ENCODE results near the gene PTPRR. TPM values are rescaled to one million over a fixed set of nuclear protein-coding genes. Genes with fewer than 3 reads are reported as not detected.
A peak's percentile ranks its signal among the peaks of the same experiment; 100 is the strongest.

Gene PTPRR
- total RNA-seq, 4 donors from 2014 or later = 0.15 TPM; not detected in 3

DNA sequence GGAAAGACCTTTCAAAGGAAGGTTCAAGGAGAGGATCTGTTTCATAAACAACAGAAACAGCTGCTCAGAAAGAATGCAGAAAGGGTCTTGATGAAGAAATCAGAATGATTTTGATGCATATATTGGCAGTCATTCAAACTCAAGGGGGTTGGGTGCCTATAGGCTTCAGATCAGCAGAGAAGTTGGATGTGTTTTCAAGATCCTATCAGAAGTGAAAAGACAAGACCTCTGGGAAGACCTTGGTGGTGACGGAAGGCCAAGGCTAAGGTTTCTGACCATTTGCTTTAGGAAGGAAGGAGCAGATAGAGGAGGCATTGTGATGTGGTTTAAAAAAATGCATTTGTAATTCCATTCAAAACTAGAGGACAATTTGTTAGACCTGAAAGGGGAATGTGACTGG lies 268.1 kb downstream of the PTPRR start:
- WGBS, 2 donors = 92 to 97% methylated on average over 1 of the region's 1 CpG
- no peak overlapping the region for H3K4me3 ChIP-seq (ENCODE audit: low read depth, poor library complexity, severe bottlenecking)
- TF ChIP-seq, protein P1, sequence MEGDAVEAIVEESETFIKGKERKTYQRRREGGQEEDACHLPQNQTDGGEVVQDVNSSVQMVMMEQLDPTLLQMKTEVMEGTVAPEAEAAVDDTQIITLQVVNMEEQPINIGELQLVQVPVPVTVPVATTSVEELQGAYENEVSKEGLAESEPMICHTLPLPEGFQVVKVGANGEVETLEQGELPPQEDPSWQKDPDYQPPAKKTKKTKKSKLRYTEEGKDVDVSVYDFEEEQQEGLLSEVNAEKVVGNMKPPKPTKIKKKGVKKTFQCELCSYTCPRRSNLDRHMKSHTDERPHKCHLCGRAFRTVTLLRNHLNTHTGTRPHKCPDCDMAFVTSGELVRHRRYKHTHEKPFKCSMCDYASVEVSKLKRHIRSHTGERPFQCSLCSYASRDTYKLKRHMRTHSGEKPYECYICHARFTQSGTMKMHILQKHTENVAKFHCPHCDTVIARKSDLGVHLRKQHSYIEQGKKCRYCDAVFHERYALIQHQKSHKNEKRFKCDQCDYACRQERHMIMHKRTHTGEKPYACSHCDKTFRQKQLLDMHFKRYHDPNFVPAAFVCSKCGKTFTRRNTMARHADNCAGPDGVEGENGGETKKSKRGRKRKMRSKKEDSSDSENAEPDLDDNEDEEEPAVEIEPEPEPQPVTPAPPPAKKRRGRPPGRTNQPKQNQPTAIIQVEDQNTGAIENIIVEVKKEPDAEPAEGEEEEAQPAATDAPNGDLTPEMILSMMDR (IDR thresholded peaks at IDR 0.05) = no peak
- TF ChIP-seq POLR2A (IDR thresholded peaks at IDR 0.05) = no peak

DNA sequence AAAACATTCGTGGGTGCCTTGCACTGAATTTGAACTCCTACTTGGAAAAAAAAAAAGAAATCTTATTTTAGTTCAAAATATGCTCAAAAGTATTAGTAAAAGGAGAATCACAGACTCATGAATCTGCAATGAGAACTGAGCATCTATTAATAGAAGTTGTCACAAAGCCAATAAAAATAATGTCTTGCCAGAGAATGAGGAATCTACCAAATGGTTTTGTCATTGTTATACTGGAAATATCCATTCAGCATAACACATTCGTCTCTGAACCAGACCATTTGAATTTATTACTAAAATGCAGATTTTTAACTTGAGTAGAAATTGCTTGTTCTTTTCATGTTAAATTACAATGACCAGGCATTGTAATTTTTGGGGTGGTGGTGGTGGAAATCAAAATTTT lies 271.7 kb downstream of the PTPRR start:
- DNase-seq (ENCODE audit: low spot score in 2 of 2) = no peak
- WGBS, 2 donors = 37 to 41% methylated on average over 2 of the region's 2 CpGs
- no peak overlapping the region for H3K4me3 ChIP-seq (ENCODE audit: low read depth, poor library complexity, severe bottlenecking)
- TF ChIP-seq POLR2A (IDR thresholded peaks at IDR 0.05) = no peak
- TF ChIP-seq, protein P1 (IDR thresholded peaks at IDR 0.05) = no peak
- intact Hi-C loops (cut with DNase I; ENCODE audit: low total_unique reads) = no loop called here

More for the DNA sequence above, 268.1 kb downstream of the PTPRR start:
- no peak for DNase-seq (ENCODE audit: low spot score in 2 of 2)
- intact Hi-C loops (cut with DNase I; ENCODE audit: low total_unique reads) = no loop called here

DNA sequence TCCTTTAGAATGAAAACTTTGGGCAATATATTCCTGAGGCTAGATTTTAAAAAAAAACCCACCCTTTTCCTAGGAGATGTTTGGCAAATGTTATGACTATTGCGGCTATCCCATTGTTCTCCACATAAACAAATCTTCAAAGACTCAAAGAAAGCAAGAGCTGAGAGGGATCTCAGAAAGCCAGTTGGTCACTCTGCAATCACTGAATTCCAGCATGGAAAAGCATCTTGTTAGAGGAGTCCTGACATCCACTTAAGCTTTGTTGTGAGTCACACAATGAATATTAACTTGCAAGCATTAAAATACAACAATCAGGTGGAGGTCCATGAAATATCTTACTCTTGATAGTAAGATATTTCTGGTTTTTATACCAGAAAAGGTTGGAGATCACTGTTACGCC lies 272.3 kb downstream of the PTPRR start:
- no peak for TF ChIP-seq POLR2A (IDR thresholded peaks at IDR 0.05)
- TF ChIP-seq, protein P1 (IDR thresholded peaks at IDR 0.05) = no peak
- intact Hi-C loops (cut with DNase I; ENCODE audit: low total_unique reads) = no loop called here
- no peak overlapping the region for H3K4me3 ChIP-seq (ENCODE audit: low read depth, poor library complexity, severe bottlenecking)
- WGBS, 2 donors = 93 to 94% methylated on average over 2 of the region's 2 CpGs
- no peak for DNase-seq (ENCODE audit: low spot score in 2 of 2)

DNA sequence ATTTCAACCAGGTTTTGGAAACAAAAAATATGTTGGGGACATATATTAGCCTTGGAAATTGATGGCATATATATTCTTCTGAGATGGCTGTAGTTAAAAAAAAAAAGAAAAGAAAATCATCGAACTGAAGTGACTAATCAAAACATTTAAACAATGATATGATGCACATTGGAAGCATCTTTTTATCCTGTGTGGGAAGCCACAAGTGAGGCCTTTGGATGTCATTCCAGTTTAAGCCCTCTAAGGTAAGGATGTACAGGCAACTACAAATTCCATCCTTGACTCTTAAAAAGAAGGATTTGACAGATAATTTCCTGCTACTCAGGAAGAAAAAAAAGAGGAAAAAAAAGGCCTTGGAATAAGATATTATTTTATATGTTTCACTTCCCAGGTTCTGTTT lies 273.7 kb downstream of the PTPRR start:
- no peak overlapping the region for H3K4me3 ChIP-seq (ENCODE audit: low read depth, poor library complexity, severe bottlenecking)
- TF ChIP-seq POLR2A (IDR thresholded peaks at IDR 0.05) = no peak
- TF ChIP-seq, protein P1 (IDR thresholded peaks at IDR 0.05) = no peak
- WGBS, 2 donors = 58 to 66% methylated on average over 1 of the region's 1 CpG
- no peak for DNase-seq (ENCODE audit: low spot score in 2 of 2)
- intact Hi-C loops (cut with DNase I; ENCODE audit: low total_unique reads) = no loop called here

DNA sequence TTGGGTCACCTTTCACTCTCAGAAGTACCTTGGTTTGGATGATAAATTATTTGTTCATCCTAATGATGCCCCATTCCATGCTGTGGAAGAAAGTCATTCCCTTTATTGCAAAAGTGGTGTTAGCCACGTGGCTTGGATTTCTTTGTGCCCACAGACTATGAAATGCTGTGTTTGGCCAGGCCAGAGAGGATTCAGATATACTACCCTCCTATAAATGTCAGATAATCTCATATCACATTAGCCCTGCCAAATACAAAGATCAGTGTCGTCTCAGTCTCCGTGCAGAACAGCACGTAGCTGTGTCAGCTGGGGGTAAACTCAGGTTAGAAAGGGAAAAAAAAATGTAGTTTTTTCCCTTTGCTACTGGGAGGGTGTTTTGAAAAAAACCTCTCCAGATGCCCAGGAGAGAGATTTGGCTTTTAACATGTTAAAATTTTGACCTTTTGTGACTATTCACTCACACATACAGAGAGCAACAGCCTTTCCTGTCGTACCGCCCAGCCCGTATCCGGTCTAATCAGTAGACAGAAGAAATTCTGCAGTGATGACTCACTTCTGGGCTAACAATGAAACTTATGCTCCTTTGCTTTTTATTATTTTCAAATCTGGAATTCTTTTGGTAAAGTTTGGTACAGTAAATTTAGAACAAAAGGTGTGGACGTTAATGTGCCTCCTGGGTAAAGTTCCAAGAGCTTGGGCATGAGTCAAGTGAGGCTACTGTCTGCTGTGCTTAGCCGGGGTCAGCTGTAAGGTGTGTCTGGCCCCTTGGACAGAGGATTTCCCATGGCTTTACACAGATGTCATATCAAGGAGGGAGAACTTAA lies 274.8 kb downstream of the PTPRR start:
- no peak for TF ChIP-seq POLR2A (IDR thresholded peaks at IDR 0.05)
- TF ChIP-seq, protein P1 (IDR thresholded peaks at IDR 0.05) = no peak
- intact Hi-C loops (cut with DNase I; ENCODE audit: low total_unique reads) = no loop called here
- 17% methylated on average over 10 of the region's 10 CpGs for WGBS, 2 donors
- H3K4me3 ChIP-seq (ENCODE audit: low read depth, poor library complexity, severe bottlenecking) = no peak overlapping the region
- DNase-seq (ENCODE audit: low spot score in 2 of 2) = peak; percentile 34 to 88
